ENCODE measurements around the gene PLCL1. TPM values are rescaled to one million over a fixed set of nuclear protein-coding genes. Genes with fewer than 3 reads are reported as not detected.

The PLCL1 gene
- total and polyA plus RNA-seq, 2 donors (not counting 3 experiments of a cell fraction or from before 2014, with no cell fraction given), result 0.79 to 3.4 TPM

DNA sequence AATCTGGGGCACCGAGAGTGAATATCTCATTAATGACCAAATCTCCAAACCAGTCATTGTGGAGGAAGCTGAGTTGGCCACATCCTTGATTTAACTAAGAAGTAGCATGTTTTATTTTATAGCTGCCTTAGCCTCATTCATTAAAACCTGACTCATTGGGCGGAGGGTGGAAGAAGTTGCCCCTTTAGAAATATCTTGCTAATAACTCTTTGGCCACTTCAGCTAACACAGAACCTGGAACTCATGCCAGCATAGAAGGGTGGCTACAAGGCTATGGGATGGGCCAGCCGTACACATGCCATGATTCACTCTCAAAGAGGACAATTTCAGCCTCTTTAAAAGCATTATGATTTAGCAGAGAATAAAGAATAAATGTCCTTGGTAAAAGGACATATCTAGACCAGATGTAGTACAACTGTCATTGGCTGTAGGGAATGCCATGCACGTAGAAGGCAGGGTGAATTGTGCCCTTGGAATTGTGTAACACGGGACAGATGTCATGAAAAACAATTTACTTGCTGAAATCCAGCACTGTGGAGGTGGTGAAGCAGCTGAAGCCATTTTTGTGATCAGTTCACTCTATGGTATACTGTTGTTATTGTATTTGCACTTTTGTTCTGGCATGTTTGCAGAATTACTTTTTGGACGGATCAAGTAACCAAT is 330.0 kb downstream of the PLCL1 start:
- DNase-seq (ENCODE audit: low read depth, low spot score), result no peak
- POLR2A ChIA-PET, result no interaction called here
- intact Hi-C loops (cut with micrococcal nuclease), result no loop called here

More for the DNA sequence above, 330.0 kb downstream of the PLCL1 start:
- no peak overlapping the region for H3K9ac ChIP-seq (replicated peaks; ENCODE audit: extremely low read depth, insufficient read depth, low read length)
- H3K9me3 ChIP-seq (replicated peaks; ENCODE audit: control insufficient read depth, insufficient read depth, low read length), result no peaks in the 10 kb centered on the region
- H3K9me1 ChIP-seq (replicated peaks; ENCODE audit: control insufficient read depth, extremely low read depth, insufficient read depth, low read length), result no peaks in the 10 kb centered on the region
- H3K27ac ChIP-seq (ENCODE audit: insufficient read depth, low read depth, low read length), result no peak overlapping the region
- no peaks in the 10 kb centered on the region for H3K27me3 ChIP-seq (ENCODE audit: control insufficient read depth in 2 of 2, insufficient read depth in 2 of 2, low read length in 2 of 2)
- CTCF ChIA-PET, result no interaction called here
- no peaks in the 10 kb centered on the region for H4K20me1 ChIP-seq (replicated peaks; ENCODE audit: control insufficient read depth, extremely low read depth, insufficient read depth, low read length)
- BruUV-seq (replicated peaks), result no TSS peak
- no peaks in the 10 kb centered on the region for H3K4me1 ChIP-seq (ENCODE audit: control insufficient read depth, extremely low read depth, insufficient read depth, low read length)
- no peak overlapping the region for H2AFZ ChIP-seq (ENCODE audit: low read depth, low read length)
- FAIRE-seq, result no peak
- TF ChIP-seq EZH2 (IDR thresholded peaks at IDR 0.05; ENCODE audit: borderline replicate concordance, low read depth, low read length, severe bottlenecking), result no peak
- no peak for TF ChIP-seq FOS (IDR thresholded peaks at IDR 0.05; ENCODE audit: borderline replicate concordance, insufficient read depth, low read length)
- TF ChIP-seq POLR2A (IDR thresholded peaks at IDR 0.05; ENCODE audit: low read depth, low read length), result no peak
- no peak for TF ChIP-seq JUN (IDR thresholded peaks at IDR 0.05; ENCODE audit: borderline replicate concordance, insufficient read depth, insufficient read length, low read depth)
- TF ChIP-seq GATA2 (IDR thresholded peaks at IDR 0.05; ENCODE audit: insufficient read depth, insufficient read length, low read depth, low read length), result no peak
- TF ChIP-seq, protein P1, sequence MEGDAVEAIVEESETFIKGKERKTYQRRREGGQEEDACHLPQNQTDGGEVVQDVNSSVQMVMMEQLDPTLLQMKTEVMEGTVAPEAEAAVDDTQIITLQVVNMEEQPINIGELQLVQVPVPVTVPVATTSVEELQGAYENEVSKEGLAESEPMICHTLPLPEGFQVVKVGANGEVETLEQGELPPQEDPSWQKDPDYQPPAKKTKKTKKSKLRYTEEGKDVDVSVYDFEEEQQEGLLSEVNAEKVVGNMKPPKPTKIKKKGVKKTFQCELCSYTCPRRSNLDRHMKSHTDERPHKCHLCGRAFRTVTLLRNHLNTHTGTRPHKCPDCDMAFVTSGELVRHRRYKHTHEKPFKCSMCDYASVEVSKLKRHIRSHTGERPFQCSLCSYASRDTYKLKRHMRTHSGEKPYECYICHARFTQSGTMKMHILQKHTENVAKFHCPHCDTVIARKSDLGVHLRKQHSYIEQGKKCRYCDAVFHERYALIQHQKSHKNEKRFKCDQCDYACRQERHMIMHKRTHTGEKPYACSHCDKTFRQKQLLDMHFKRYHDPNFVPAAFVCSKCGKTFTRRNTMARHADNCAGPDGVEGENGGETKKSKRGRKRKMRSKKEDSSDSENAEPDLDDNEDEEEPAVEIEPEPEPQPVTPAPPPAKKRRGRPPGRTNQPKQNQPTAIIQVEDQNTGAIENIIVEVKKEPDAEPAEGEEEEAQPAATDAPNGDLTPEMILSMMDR (IDR thresholded peaks at IDR 0.05; ENCODE audit: extremely low read depth in 1 of 2, insufficient read depth in 1 of 2, low read depth in 1 of 2, low read length in 2 of 2), result no peak
- no peak overlapping the region for H3K4me3 ChIP-seq (replicated peaks in 1 of 3; ENCODE audit: insufficient read depth in 1 of 3, low read depth in 1 of 3, low read length in 3 of 3)
- no peak overlapping the region for H3K4me2 ChIP-seq (ENCODE audit: insufficient read depth, low read length)
- no peaks in the 10 kb centered on the region for H3K36me3 ChIP-seq (ENCODE audit: control insufficient read depth in 2 of 2, extremely low read depth in 1 of 2, insufficient read depth in 2 of 2, low read length in 2 of 2)
- H3K79me2 ChIP-seq (ENCODE audit: control insufficient read depth, insufficient read depth, low read length), result no peaks in the 10 kb centered on the region
- dilution Hi-C loops (cut with MboI; ENCODE audit: extremely low pct_ligation_motif_present, low sequenced_read_pairs), result no loop called here
